HT1080 (cell line): Measurements from ENCODE around the gene ROR1. TPM values are rescaled to one million over a fixed set of nuclear protein-coding genes. Genes with fewer than 3 reads are reported as not detected.

ENCODE experiments used
- DNase-seq: peaks from one replicate; pipeline ENCODE4 v3.0.0-alpha.2; 2015; ENCODE audit warnings: low read depth
- polyA plus RNA-seq, 2 experiments: library from polyadenylated mRNA; depleted of rRNA; stranded (reverse); fragments of >200 nt; gene quantifications; 2 replicates each; pipeline ENCODE4 v1.2.3, GENCODE V29; 2015
- total RNA-seq: library from RNA; depleted of rRNA; stranded (reverse); fragments of >200 nt; shearing (Covaris generic); gene quantifications from 2 replicates; pipeline ENCODE4 v1.2.3, GENCODE V29; 2014; rRNA removed

Gene ROR1
- total RNA-seq: 2.7 and 2.9 TPM in 2 replicates
- 1.9 and 2.5 TPM in 2 replicates for polyA plus RNA-seq (2015; cell fraction: cytosol; rRNA removed)
- polyA plus RNA-seq (2015; cell fraction: nucleus; rRNA removed): 4.6 and 5.6 TPM in 2 replicates

- DNase-seq: peak; percentile 85
Measured at GRCh38 chr1:63773815-63774616, at the start of gene ROR1. ROR1 (plus strand) TSS chr1:63774017.

- DNase-seq: no peak
Measured at GRCh38 chr1:63724375-63724899, 49.4 kb upstream of the ROR1 start.

DNA sequence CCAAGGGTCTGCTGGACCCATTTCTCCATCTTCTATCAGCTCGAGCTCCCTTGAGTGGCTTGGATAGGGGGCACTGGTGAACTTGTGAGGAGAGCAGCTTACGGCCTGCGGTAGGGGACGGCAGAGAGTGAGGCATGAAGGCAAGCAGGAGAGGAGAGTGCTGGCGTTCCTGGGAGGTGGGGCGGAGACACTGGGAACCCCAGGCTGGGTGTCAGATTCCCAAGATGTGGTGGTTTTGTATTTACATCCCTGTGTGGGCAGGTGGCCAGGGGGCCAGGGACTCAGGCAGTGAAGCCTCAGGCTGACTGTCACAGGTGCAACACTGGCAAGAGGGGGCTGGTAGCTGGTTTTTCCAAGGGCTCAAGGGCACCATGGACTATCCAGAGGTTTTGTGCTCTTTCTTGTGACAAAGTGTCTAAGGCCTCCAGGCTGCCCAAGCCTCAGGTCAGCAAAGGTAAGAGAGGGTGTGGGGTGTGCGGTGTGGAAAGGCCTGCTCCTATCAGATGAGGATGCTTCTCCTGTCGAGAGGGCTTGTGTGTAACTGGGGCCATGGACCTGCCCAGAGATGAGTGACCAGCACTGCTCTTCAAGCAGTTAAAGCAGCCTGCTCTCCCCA, 45.1 kb upstream of the ROR1 start:
- DNase-seq: no peak

- DNase-seq: no peak
Measured at GRCh38 chr1:63729227-63729620, 44.6 kb upstream of the ROR1 start.

DNA sequence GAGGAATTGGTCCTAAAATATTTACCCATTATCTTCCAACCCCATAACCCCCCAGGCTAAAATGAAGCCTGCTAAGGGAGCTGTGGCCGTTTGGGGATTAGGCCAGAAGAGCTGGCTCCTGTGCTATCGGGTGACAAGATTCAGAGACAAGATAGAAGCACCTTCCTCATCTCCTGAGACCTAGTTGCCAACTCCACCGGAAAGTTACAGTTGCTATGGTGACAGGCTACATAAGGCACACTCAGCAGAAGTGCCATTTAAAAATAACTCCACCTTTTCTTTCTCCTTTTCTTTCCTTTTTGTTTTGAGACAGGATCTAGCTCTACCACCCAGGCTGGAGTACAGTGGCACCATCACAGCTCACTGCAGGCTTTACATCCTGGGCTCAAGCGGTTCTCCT, 43.6 kb upstream of the ROR1 start:
- DNase-seq: peak; percentile 6

DNA sequence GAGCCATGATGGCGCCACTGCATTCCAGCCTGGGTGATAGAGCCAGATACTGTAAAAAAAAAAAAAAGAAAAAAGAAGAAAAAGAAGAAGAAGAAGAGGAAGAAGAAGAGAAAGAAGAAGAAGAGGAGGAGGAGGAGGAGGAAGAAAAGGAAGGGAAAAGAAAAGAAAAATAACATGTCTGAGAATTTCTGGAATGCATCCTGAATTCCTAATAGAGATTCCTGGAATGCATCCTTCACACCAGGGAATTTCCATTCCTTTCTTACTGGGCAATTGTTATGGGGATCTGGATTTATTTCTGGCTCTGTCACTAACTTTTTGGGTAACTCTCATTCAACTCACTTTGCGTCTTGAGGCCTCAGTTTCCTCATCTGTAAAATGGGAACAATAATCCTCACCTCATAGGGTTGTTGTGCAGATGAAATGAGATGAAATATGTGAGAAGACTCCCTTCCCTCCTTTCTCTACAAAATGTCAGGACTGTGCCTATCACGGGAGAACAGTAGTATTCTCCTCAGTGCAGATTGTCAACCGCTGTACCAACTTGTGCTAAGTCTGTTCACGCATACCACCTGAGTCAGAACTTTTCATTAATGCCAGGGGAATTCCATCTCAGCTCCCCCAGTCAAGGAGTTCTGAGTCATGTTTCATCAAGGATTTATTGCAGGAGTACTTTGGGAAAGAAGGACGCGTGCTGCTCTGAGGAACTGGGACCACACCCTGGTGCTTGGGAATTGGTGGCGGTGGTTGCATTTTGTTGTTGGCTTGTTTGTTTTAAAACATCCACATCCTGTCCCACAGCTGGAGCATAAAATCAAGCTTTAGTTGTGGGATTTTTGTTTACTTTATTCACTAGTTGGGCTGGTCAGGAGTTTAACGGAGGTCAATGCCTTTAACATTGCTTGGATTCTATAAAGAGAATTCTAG, 42.4 kb upstream of the ROR1 start:
- DNase-seq: peak; percentile 96

GRCh38 chr1:63732666-63733065, 41.2 kb upstream of the ROR1 start:
- DNase-seq: peak; percentile 37

- no peak for DNase-seq
Measured at GRCh38 chr1:63738772-63739171, 35.0 kb upstream of the ROR1 start.

DNA sequence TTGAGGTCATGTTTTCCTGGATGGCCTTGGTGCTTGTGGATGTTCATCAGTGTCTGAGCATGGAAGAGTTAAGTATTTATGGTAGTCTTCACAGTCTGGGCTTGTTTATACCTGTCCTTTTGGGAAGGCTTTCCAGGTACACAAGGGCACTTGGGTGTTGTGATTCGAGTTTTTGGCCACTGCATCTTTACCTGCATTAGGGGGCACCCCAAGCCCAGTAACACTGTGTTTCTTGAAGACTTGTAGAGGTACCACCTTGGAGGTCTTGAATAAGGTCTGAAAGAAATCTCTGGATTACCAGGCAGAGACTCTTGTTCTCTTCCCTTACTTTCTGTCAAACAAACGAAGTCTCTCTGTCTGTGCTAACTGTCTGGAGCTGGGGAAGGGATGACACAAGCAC, 34.4 kb upstream of the ROR1 start:
- no peak for DNase-seq

GRCh38 chr1:63740432-63740831, 33.4 kb upstream of the ROR1 start:
- DNase-seq: no peak

GRCh38 chr1:63742526-63742925, 31.3 kb upstream of the ROR1 start:
- DNase-seq: no peak

- no peak for DNase-seq
Measured at GRCh38 chr1:63743781-63744180, 30.0 kb upstream of the ROR1 start.

- DNase-seq: peak; percentile 94
Measured at GRCh38 chr1:63746129-63746864, 27.5 kb upstream of the ROR1 start.

- DNase-seq: no peak
Measured at GRCh38 chr1:63747445-63747844, 26.4 kb upstream of the ROR1 start.

DNA sequence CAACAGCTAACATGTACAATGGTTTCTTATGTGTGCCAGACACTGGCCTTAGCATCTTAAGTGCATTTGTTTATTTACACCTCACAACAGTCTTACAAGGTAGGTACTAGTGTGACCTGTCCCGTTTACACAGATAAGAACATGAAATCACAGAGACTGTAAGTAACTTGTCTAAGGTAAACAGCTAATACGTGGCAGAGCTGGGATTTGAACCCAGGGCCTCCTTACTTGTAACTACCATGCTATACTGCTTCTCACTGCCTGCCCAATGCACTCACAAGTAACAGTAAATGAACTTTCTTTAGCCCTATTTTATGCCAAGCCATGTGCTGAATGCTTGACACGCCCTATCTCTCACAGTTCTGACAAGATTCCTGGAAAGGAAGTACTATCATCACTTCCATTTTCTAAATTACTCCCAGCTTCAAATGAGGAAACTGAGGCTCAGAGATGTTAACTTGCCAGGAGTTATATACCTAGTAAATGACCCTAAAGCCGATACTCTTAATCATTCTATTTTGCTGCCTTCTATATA, 25.7 kb upstream of the ROR1 start:
- DNase-seq: no peak

DNA sequence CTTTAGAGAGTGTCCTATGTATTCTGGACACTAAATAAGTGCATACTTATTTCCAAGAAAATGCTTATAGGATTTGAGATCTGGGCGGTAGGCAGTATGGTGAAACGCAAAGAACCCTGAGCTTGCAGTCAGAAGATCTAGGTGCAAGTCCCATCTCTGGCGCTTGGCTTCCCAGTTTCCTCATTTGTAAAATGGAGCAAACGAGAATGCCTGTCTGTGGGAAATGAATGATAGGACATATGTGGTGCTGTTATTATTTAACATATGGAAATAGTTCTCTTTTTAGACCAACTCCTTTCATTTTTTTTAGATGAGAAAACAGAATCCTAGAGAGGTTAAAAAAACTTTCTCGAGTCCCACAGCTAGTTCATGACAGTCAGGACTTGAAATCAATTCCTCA, 25.2 kb upstream of the ROR1 start:
- no peak for DNase-seq

DNA sequence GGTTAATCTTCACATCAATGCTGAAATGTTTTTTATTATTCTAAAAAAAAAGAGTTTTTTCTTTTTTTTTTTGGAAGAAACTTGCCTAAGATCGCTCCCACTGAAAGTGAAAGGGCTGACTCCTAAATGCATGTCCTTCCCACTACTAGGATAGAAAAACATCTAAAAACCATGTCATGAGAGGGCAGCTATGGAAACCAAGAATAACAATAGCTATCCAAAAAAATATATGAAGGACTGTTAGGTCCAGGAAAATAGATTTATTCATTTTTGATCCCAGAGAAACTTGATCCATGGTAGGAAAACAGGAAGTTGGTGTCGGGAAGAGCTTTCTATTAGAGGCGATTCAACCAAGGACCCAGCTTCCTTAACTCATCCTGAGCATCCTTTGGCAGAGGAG, 23.1 kb upstream of the ROR1 start:
- DNase-seq: no peak

- DNase-seq: no peak
Measured at GRCh38 chr1:63752176-63752575, 21.6 kb upstream of the ROR1 start.

DNA sequence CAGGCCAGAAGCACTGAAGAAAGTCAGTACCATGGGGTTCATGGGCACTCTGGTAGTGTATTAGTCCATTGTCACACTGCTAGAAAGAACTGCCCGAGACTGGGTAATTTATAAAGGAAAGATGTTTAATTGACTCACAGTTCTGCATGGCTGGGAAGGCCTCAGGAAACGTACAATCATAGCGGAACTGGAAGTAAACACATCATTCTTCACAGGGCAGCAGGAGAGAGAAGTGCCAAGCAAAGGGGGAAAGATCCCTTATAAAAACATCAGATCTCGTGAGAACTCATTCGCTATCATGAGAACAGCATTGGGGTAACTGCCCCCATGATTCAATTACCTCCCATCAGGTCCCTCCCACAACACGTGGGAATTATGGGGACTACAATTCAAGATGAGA, 20.2 kb upstream of the ROR1 start:
- DNase-seq: no peak

DNA sequence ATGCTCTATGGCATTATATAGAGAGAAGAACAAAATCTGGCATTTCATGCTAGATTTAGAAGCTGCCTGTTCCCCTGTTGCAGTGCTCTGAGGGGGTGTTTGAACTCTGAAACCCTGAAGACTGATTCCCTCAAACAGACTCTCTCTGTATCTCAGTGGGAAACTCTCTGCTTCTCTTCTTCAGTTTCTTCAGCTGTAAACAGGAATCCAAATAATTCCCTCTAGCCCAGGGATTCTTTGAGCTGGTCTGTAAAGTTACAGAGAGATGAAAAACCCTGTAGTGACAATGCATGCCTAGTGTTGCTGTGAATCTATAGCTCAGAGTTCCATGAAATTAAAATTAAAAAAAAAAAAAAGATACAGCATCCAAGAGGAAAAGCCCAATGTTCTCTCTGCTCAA, 17.0 kb upstream of the ROR1 start:
- no peak for DNase-seq

GRCh38 chr1:63757334-63757733, 16.5 kb upstream of the ROR1 start:
- DNase-seq: no peak
